ENCODE results near the gene RAB31. TPM values are rescaled to one million over a fixed set of nuclear protein-coding genes. Genes with fewer than 3 reads are reported as not detected.

The RAB31 gene
- total and polyA plus RNA-seq, 2 experiments from 2014 or later = 26.0 to 81.8 TPM

GRCh38 chr18:9684881-9685614 lies 23.1 kb upstream of the RAB31 start:
- 84% methylated on average over 9 of the region's 9 CpGs for WGBS (ENCODE audit: low lambda C conversion rate, missing lambda C conversion rate)
- Histone ChIP-seq H3K9me3 (ENCODE audit: low read depth) (no peaks in the 10 kb centered on the region), H3K4me2 (no peak overlapping the region), H3K79me2 (no peaks in the 10 kb centered on the region), H3K4me3 (no peak overlapping the region), H3K27ac (peak overlapping the region; percentile 44), H3K9me2 (replicated peaks; ENCODE audit: insufficient read depth) (no peaks in the 10 kb centered on the region), H4K20me1 (ENCODE audit: insufficient read depth, poor library complexity, severe bottlenecking) (no peaks in the 10 kb centered on the region), H3K27me3 (no peaks in the 10 kb centered on the region), H3K4me1 (ENCODE audit: insufficient read depth) (no peaks in the 10 kb centered on the region), H2AFZ (no peak overlapping the region), H3K36me3 (replicated peaks; ENCODE audit: insufficient read depth, low read depth) (no peaks in the 10 kb centered on the region)
- TF ChIP-seq EZH2 (IDR thresholded peaks at IDR 0.05; ENCODE audit: borderline replicate concordance) = no peak
- TF ChIP-seq CTCF (IDR thresholded peaks at IDR 0.05; ENCODE audit: poor library complexity) = no peak
- TF ChIP-seq EZH2phosphoT487 (IDR thresholded peaks at IDR 0.05; ENCODE audit: low read depth, severe bottlenecking, unreplicated experiment) = no peak
- DNase-seq (ENCODE audit: low spot score) = no peak

GRCh38 chr18:9685615-9685890 lies 22.5 kb upstream of the RAB31 start:
- no peak overlapping the region for H3K4me2 ChIP-seq
- no peaks in the 10 kb centered on the region for H3K9me2 ChIP-seq (replicated peaks; ENCODE audit: insufficient read depth)
- H3K79me2 ChIP-seq = no peaks in the 10 kb centered on the region
- WGBS (ENCODE audit: low lambda C conversion rate, missing lambda C conversion rate) = 79% methylated on average over 4 of the region's 4 CpGs
- TF ChIP-seq EZH2 (IDR thresholded peaks at IDR 0.05; ENCODE audit: borderline replicate concordance) (no peak), CTCF (IDR thresholded peaks at IDR 0.05; ENCODE audit: poor library complexity) (no peak), EZH2phosphoT487 (IDR thresholded peaks at IDR 0.05; ENCODE audit: low read depth, severe bottlenecking, unreplicated experiment) (no peak)
- H3K27ac ChIP-seq = no peak overlapping the region
- H3K27me3 ChIP-seq = no peaks in the 10 kb centered on the region
- H4K20me1 ChIP-seq (ENCODE audit: insufficient read depth, poor library complexity, severe bottlenecking) = no peaks in the 10 kb centered on the region
- DNase-seq (ENCODE audit: low spot score) = no peak
- no peaks in the 10 kb centered on the region for H3K4me1 ChIP-seq (ENCODE audit: insufficient read depth)
- H2AFZ ChIP-seq = no peak overlapping the region
- no peak overlapping the region for H3K4me3 ChIP-seq
- H3K9me3 ChIP-seq (ENCODE audit: low read depth) = no peaks in the 10 kb centered on the region
- no peaks in the 10 kb centered on the region for H3K36me3 ChIP-seq (replicated peaks; ENCODE audit: insufficient read depth, low read depth)

DNA sequence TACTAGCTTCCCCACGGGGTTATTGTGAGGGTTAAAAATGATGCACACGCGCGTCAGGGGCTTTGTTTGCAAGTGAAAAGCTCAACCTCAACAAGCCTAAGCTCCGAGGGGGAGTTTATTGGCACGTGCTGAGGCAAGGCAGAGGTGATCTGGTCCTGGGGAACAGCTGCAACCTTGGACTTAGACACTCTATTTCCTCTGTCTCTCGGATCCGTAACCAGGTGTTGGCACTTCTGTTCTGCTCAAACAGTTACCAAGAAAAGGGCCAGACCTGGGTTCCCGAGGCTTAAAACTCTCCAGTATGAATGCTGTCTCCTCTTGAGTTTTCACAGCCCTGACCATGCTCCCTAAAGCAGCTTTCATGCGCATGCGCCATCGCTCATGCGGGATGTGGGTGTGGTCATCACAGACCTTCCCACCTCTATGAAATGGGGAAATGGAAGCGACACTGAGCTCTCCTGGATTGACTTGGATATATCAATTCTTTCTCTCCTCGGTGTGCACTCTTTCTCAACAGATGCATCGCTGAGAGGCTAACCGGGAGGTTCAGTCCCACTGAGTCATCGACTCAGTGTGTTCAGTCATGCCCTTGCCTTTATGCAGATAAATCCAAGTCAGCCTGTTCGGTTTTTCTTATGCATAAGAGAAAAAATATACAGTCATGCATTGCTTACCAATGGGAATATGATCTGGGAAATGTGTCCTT lies 19.9 kb upstream of the RAB31 start:
- Histone ChIP-seq H3K4me2 (no peak overlapping the region), H3K27ac (no peak overlapping the region), H3K4me3 (no peak overlapping the region), H3K4me1 (ENCODE audit: insufficient read depth) (no peaks in the 10 kb centered on the region), H3K9me3 (ENCODE audit: low read depth) (no peaks in the 10 kb centered on the region), H3K79me2 (no peaks in the 10 kb centered on the region), H3K27me3 (no peaks in the 10 kb centered on the region), H4K20me1 (ENCODE audit: insufficient read depth, poor library complexity, severe bottlenecking) (no peaks in the 10 kb centered on the region), H2AFZ (no peak overlapping the region), H3K9me2 (replicated peaks; ENCODE audit: insufficient read depth) (no peaks in the 10 kb centered on the region), H3K36me3 (replicated peaks; ENCODE audit: insufficient read depth, low read depth) (no peaks in the 10 kb centered on the region)
- no peak for DNase-seq (ENCODE audit: low spot score)
- TF ChIP-seq EZH2 (IDR thresholded peaks at IDR 0.05; ENCODE audit: borderline replicate concordance) (no peak), EZH2phosphoT487 (IDR thresholded peaks at IDR 0.05; ENCODE audit: low read depth, severe bottlenecking, unreplicated experiment) (no peak), CTCF (IDR thresholded peaks at IDR 0.05; ENCODE audit: poor library complexity) (no peak)
- 79% methylated on average over 18 of the region's 19 CpGs for WGBS (ENCODE audit: low lambda C conversion rate, missing lambda C conversion rate)
